ENCODE measurements around the gene TCF15. TPM values are rescaled to one million over a fixed set of nuclear protein-coding genes. Genes with fewer than 3 reads are reported as not detected.

Gene TCF15
- total RNA-seq, 1 experiment from 2014 or later = 0.40 TPM

GRCh38 chr20:640674-641515 lies 30.8 kb upstream of the TCF15 start:
- H3K36me3 ChIP-seq (ENCODE audit: low read depth, low read length) = no peaks in the 10 kb centered on the region
- no peak overlapping the region for H3K4me2 ChIP-seq (ENCODE audit: low read length)
- no peaks in the 10 kb centered on the region for H3K4me1 ChIP-seq (ENCODE audit: insufficient read depth, low read length)
- peaks cover 3% of the 10 kb centered on the region for H4K20me1 ChIP-seq (ENCODE audit: low read length)
- no peak overlapping the region for H3K27ac ChIP-seq (ENCODE audit: low read length)
- CTCF ChIA-PET = no interaction called here
- no peaks in the 10 kb centered on the region for H3K27me3 ChIP-seq (ENCODE audit: low read length)
- H2AFZ ChIP-seq (ENCODE audit: low read length) = no peak overlapping the region
- POLR2A ChIA-PET (ENCODE audit: unreplicated experiment) = no interaction called here
- ATAC-seq (no peak), DNase-seq (no peak)
- H3K79me2 ChIP-seq (ENCODE audit: low read length) = no peaks in the 10 kb centered on the region
- BruUV-seq (replicated peaks) = no TSS peak
- H3K9me3 ChIP-seq (ENCODE audit: low read length) = no peaks in the 10 kb centered on the region
- no peak overlapping the region for H3K4me3 ChIP-seq (ENCODE audit: low read length)
- H3K9me2 ChIP-seq (replicated peaks; ENCODE audit: low read length) = no peaks in the 10 kb centered on the region
- no peak overlapping the region for H3K9ac ChIP-seq (ENCODE audit: low read length)
- TF ChIP-seq EZH2 (IDR thresholded peaks at IDR 0.05; ENCODE audit: low read length, unreplicated experiment) (no peak), EZH2phosphoT487 (IDR thresholded peaks at IDR 0.05; ENCODE audit: borderline replicate concordance, low read length) (no peak)
- TF ChIP-seq, protein P1, sequence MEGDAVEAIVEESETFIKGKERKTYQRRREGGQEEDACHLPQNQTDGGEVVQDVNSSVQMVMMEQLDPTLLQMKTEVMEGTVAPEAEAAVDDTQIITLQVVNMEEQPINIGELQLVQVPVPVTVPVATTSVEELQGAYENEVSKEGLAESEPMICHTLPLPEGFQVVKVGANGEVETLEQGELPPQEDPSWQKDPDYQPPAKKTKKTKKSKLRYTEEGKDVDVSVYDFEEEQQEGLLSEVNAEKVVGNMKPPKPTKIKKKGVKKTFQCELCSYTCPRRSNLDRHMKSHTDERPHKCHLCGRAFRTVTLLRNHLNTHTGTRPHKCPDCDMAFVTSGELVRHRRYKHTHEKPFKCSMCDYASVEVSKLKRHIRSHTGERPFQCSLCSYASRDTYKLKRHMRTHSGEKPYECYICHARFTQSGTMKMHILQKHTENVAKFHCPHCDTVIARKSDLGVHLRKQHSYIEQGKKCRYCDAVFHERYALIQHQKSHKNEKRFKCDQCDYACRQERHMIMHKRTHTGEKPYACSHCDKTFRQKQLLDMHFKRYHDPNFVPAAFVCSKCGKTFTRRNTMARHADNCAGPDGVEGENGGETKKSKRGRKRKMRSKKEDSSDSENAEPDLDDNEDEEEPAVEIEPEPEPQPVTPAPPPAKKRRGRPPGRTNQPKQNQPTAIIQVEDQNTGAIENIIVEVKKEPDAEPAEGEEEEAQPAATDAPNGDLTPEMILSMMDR (conservative IDR thresholded peaks at IDR 0.05; ENCODE audit: low read depth, low read length) = no peak
- H3F3A ChIP-seq (ENCODE audit: low read length, unreplicated experiment) = no peaks in the 10 kb centered on the region
- intact Hi-C loops (cut with micrococcal nuclease) = no loop called here

DNA sequence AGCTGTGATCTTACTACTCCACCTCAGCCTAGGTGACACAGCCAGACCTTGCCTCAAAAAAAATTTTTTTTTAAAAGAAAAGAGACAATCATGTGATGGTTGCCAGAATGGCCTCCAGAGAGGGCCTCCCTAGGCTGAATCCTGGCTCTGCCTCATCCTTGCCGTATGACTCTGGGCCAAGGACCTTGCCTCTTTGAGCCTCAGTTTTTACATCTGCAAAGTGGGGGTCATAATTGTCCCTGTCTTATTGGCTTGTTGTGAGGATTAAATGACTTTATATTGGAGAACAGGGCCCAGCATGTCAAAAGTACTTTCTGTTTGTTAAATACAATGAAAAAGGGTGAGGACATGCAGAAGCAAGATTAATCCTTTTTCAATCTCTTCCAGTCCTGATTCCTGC lies 28.5 kb upstream of the TCF15 start:
- BruUV-seq (replicated peaks) = no TSS peak
- CTCF ChIA-PET = no interaction called here
- Histone ChIP-seq H3K36me3 (ENCODE audit: low read depth, low read length) (no peaks in the 10 kb centered on the region), H3K4me2 (ENCODE audit: low read length) (no peak overlapping the region), H3K9me2 (replicated peaks; ENCODE audit: low read length) (no peaks in the 10 kb centered on the region), H3K27me3 (ENCODE audit: low read length) (peaks cover 11% of the 10 kb centered on the region; the same call in 1 of the 2 replicates), H3K4me1 (ENCODE audit: insufficient read depth, low read length) (no peaks in the 10 kb centered on the region), H4K20me1 (ENCODE audit: low read length) (no peaks in the 10 kb centered on the region), H3K79me2 (ENCODE audit: low read length) (no peaks in the 10 kb centered on the region), H3K9ac (ENCODE audit: low read length) (no peak overlapping the region), H3K4me3 (ENCODE audit: low read length) (no peak overlapping the region), H3K9me3 (ENCODE audit: low read length) (no peaks in the 10 kb centered on the region), H3F3A (ENCODE audit: low read length, unreplicated experiment) (no peaks in the 10 kb centered on the region), H3K27ac (ENCODE audit: low read length) (no peak overlapping the region), H2AFZ (ENCODE audit: low read length) (no peak overlapping the region)
- no peak for TF ChIP-seq EZH2 (IDR thresholded peaks at IDR 0.05; ENCODE audit: low read length, unreplicated experiment)
- TF ChIP-seq, protein P1 (conservative IDR thresholded peaks at IDR 0.05; ENCODE audit: low read depth, low read length) = no peak
- no peak for TF ChIP-seq EZH2phosphoT487 (IDR thresholded peaks at IDR 0.05; ENCODE audit: borderline replicate concordance, low read length)
- no peak for ATAC-seq
- intact Hi-C loops (cut with micrococcal nuclease) = no loop called here
- DNase-seq = no peak
- POLR2A ChIA-PET (ENCODE audit: unreplicated experiment) = no interaction called here

DNA sequence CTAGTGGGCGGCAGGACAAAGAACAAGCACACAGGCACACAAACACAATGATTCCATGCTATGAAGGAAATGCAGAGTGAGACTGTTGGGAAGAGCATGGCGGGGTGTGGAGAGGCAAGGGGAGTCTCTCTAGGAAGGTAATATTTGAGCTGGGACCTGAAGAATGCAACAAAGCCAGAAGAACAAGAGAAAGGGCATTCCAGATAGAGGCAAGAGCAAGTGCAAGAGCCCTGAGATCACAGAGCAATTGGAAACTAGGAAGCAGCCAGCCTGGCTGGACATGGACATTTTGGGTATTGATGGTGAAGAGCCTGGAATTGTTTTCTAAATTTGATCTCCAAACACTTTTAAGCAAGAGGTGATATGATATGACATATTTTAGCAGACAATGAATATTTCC lies 27.4 kb upstream of the TCF15 start:
- POLR2A ChIA-PET (ENCODE audit: unreplicated experiment) = no interaction called here
- Histone ChIP-seq H3K4me2 (ENCODE audit: low read length) (no peak overlapping the region), H3K4me3 (ENCODE audit: low read length) (no peak overlapping the region), H2AFZ (ENCODE audit: low read length) (no peak overlapping the region), H3F3A (ENCODE audit: low read length, unreplicated experiment) (no peaks in the 10 kb centered on the region), H3K36me3 (ENCODE audit: low read depth, low read length) (no peaks in the 10 kb centered on the region), H3K9me3 (ENCODE audit: low read length) (no peaks in the 10 kb centered on the region), H3K4me1 (ENCODE audit: insufficient read depth, low read length) (no peaks in the 10 kb centered on the region), H3K9me2 (replicated peaks; ENCODE audit: low read length) (no peaks in the 10 kb centered on the region), H3K27me3 (ENCODE audit: low read length) (peaks cover 17% of the 10 kb centered on the region; the same call in 1 of the 2 replicates), H3K79me2 (ENCODE audit: low read length) (no peaks in the 10 kb centered on the region), H3K9ac (ENCODE audit: low read length) (no peak overlapping the region), H3K27ac (ENCODE audit: low read length) (no peak overlapping the region), H4K20me1 (ENCODE audit: low read length) (no peaks in the 10 kb centered on the region)
- TF ChIP-seq EZH2 (IDR thresholded peaks at IDR 0.05; ENCODE audit: low read length, unreplicated experiment) = no peak
- TF ChIP-seq, protein P1 (conservative IDR thresholded peaks at IDR 0.05; ENCODE audit: low read depth, low read length) = no peak
- no peak for TF ChIP-seq EZH2phosphoT487 (IDR thresholded peaks at IDR 0.05; ENCODE audit: borderline replicate concordance, low read length)
- BruUV-seq (replicated peaks) = no TSS peak
- intact Hi-C loops (cut with micrococcal nuclease) = no loop called here
- no peak for ATAC-seq
- DNase-seq = no peak
- CTCF ChIA-PET = no interaction called here
